Measurements from ENCODE around the gene PLXNA4. TPM values are rescaled to one million over a fixed set of nuclear protein-coding genes. Genes with fewer than 3 reads are reported as not detected.

Gene PLXNA4
- total and polyA plus RNA-seq, 2 experiments from 2014 or later: 0.08 to 0.80 TPM

GRCh38 chr7:132211971-132212370, 364.3 kb downstream of the PLXNA4 start:
- Mint-ChIP-seq H3K9me3 (no peaks in the 10 kb centered on the region), H3K36me3 (ENCODE audit: low read depth) (no peaks in the 10 kb centered on the region), H3K4me1 (peaks cover 18% of the 10 kb centered on the region), H3K27ac (no peak overlapping the region), H3K27me3 (ENCODE audit: insufficient read depth, low read depth, poor library complexity) (peaks cover 3% of the 10 kb centered on the region), H3K4me3 (no peak overlapping the region)
- Histone ChIP-seq H3K27ac (ENCODE audit: low read depth) (no peak overlapping the region), H2AFZ (no peak overlapping the region), H3K79me2 (replicated peaks; ENCODE audit: insufficient read depth) (no peaks in the 10 kb centered on the region), H3K4me2 (no peak overlapping the region), H3K27me3 (ENCODE audit: insufficient read depth) (no peaks in the 10 kb centered on the region), H3K9me2 (ENCODE audit: insufficient read depth) (no peaks in the 10 kb centered on the region), H4K20me1 (replicated peaks; ENCODE audit: insufficient read depth) (no peaks in the 10 kb centered on the region), H3K36me3 (ENCODE audit: insufficient read depth) (no peaks in the 10 kb centered on the region), H3F3A (replicated peaks; ENCODE audit: low read depth) (no peaks in the 10 kb centered on the region), H3K4me1 (ENCODE audit: insufficient read depth) (peaks cover 4% of the 10 kb centered on the region; the same call in 1 of the 2 replicates), H3K4me3 (no peak overlapping the region)
- DNase-seq (ENCODE audit: low spot score): no peak
- ATAC-seq: no peak
- TF ChIP-seq JUNB (IDR thresholded peaks at IDR 0.05; ENCODE audit: unreplicated experiment) (no peak), EZH2 (IDR thresholded peaks at IDR 0.05; ENCODE audit: low read depth, unreplicated experiment) (no peak), POLR2AphosphoS5 (IDR thresholded peaks at IDR 0.05; ENCODE audit: low read depth) (no peak), NANOG (IDR thresholded peaks at IDR 0.05; ENCODE audit: borderline replicate concordance) (no peak), EZH2phosphoT487 (IDR thresholded peaks at IDR 0.05; ENCODE audit: unreplicated experiment) (no peak), CREB1 (CRISPR knock-in tag; IDR thresholded peaks at IDR 0.05; ENCODE audit: low read depth) (no peak), ZNF331 (CRISPR knock-in tag; IDR thresholded peaks at IDR 0.05; ENCODE audit: low read depth) (no peak), REST (IDR thresholded peaks at IDR 0.05; ENCODE audit: unreplicated experiment) (no peak), ZNF114 (CRISPR knock-in tag; IDR thresholded peaks at IDR 0.05) (no peak), STAT1 (IDR thresholded peaks at IDR 0.05; ENCODE audit: unreplicated experiment) (no peak)
- TF ChIP-seq, protein P1, sequence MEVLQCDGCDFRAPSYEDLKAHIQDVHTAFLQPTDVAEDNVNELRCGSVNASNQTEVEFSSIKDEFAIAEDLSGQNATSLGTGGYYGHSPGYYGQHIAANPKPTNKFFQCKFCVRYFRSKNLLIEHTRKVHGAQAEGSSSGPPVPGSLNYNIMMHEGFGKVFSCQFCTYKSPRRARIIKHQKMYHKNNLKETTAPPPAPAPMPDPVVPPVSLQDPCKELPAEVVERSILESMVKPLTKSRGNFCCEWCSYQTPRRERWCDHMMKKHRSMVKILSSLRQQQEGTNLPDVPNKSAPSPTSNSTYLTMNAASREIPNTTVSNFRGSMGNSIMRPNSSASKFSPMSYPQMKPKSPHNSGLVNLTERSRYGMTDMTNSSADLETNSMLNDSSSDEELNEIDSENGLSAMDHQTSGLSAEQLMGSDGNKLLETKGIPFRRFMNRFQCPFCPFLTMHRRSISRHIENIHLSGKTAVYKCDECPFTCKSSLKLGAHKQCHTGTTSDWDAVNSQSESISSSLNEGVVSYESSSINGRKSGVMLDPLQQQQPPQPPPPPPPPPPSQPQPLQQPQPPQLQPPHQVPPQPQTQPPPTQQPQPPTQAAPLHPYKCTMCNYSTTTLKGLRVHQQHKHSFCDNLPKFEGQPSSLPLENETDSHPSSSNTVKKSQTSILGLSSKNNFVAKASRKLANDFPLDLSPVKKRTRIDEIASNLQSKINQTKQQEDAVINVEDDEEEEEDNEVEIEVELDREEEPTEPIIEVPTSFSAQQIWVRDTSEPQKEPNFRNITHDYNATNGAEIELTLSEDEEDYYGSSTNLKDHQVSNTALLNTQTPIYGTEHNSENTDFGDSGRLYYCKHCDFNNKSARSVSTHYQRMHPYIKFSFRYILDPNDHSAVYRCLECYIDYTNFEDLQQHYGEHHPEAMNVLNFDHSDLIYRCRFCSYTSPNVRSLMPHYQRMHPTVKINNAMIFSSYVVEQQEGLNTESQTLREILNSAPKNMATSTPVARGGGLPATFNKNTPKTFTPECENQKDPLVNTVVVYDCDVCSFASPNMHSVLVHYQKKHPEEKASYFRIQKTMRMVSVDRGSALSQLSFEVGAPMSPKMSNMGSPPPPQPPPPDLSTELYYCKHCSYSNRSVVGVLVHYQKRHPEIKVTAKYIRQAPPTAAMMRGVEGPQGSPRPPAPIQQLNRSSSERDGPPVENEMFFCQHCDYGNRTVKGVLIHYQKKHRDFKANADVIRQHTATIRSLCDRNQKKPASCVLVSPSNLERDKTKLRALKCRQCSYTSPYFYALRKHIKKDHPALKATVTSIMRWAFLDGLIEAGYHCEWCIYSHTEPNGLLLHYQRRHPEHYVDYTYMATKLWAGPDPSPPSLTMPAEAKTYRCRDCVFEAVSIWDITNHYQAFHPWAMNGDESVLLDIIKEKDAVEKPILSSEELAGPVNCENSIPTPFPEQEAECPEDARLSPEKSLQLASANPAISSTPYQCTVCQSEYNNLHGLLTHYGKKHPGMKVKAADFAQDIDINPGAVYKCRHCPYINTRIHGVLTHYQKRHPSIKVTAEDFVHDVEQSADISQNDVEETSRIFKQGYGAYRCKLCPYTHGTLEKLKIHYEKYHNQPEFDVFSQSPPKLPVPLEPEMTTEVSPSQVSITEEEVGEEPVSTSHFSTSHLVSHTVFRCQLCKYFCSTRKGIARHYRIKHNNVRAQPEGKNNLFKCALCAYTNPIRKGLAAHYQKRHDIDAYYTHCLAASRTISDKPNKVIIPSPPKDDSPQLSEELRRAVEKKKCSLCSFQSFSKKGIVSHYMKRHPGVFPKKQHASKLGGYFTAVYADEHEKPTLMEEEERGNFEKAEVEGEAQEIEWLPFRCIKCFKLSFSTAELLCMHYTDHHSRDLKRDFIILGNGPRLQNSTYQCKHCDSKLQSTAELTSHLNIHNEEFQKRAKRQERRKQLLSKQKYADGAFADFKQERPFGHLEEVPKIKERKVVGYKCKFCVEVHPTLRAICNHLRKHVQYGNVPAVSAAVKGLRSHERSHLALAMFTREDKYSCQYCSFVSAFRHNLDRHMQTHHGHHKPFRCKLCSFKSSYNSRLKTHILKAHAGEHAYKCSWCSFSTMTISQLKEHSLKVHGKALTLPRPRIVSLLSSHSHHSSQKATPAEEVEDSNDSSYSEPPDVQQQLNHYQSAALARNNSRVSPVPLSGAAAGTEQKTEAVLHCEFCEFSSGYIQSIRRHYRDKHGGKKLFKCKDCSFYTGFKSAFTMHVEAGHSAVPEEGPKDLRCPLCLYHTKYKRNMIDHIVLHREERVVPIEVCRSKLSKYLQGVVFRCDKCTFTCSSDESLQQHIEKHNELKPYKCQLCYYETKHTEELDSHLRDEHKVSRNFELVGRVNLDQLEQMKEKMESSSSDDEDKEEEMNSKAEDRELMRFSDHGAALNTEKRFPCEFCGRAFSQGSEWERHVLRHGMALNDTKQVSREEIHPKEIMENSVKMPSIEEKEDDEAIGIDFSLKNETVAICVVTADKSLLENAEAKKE (CRISPR knock-in tag; IDR thresholded peaks at IDR 0.05): no peak
- TF ChIP-seq, protein P2, sequence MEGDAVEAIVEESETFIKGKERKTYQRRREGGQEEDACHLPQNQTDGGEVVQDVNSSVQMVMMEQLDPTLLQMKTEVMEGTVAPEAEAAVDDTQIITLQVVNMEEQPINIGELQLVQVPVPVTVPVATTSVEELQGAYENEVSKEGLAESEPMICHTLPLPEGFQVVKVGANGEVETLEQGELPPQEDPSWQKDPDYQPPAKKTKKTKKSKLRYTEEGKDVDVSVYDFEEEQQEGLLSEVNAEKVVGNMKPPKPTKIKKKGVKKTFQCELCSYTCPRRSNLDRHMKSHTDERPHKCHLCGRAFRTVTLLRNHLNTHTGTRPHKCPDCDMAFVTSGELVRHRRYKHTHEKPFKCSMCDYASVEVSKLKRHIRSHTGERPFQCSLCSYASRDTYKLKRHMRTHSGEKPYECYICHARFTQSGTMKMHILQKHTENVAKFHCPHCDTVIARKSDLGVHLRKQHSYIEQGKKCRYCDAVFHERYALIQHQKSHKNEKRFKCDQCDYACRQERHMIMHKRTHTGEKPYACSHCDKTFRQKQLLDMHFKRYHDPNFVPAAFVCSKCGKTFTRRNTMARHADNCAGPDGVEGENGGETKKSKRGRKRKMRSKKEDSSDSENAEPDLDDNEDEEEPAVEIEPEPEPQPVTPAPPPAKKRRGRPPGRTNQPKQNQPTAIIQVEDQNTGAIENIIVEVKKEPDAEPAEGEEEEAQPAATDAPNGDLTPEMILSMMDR (conservative IDR thresholded peaks at IDR 0.05; ENCODE audit: low read depth in 2 of 2): no peak
- TF ChIP-seq, protein P3, sequence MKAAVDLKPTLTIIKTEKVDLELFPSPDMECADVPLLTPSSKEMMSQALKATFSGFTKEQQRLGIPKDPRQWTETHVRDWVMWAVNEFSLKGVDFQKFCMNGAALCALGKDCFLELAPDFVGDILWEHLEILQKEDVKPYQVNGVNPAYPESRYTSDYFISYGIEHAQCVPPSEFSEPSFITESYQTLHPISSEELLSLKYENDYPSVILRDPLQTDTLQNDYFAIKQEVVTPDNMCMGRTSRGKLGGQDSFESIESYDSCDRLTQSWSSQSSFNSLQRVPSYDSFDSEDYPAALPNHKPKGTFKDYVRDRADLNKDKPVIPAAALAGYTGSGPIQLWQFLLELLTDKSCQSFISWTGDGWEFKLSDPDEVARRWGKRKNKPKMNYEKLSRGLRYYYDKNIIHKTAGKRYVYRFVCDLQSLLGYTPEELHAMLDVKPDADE (IDR thresholded peaks at IDR 0.05): no peak

Measured in GM23338 (cell line).